Rectal smooth muscle tissue (tissue), 1 donor: Measurements from ENCODE around the gene TTYH1.

Experiments used
- H3K27ac ChIP-seq: one replicate; pipeline ENCODE4 v1.7.0; 2013; ENCODE audit warnings: low read depth, low read length, inconsistent platforms
- H3K27me3 ChIP-seq: one replicate; pipeline ENCODE4 v1.7.0; 2013; ENCODE audit warnings: low read length; ENCODE audit not compliant: control insufficient read depth, insufficient read depth
- H3K36me3 ChIP-seq: one replicate; pipeline ENCODE4 v1.7.0; 2013; ENCODE audit warnings: low read length; ENCODE audit not compliant: control insufficient read depth, insufficient read depth
- H3K4me1 ChIP-seq: one replicate; pipeline ENCODE4 v1.7.0; 2013; ENCODE audit warnings: low read length; ENCODE audit not compliant: control insufficient read depth, insufficient read depth
- H3K4me3 ChIP-seq: one replicate; pipeline ENCODE4 v1.7.0; 2013; ENCODE audit warnings: low read length
- H3K9ac ChIP-seq: one replicate; pipeline ENCODE4 v1.7.0; 2013; ENCODE audit warnings: low read length

Gene TTYH1

DNA sequence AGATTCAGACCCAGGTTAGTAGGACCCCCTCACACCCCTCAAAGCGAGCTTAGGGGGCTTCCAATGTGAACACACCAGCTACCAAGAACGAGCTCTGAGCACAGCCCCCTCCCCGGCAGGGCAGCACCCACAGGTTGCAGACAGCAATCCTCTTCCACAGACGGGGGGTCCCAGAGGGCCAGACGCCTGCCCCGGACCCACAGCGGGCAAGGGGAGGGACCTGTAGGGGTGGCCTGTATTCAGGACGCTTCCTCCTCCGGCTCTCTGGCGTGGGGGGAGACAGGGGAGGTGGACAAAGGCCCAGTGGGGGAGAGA, 4.8 kb downstream of the TTYH1 start:
- Histone ChIP-seq H3K27me3 (peaks cover 33% of the 10 kb centered on the region), H3K9ac (no peak overlapping the region), H3K36me3 (no peaks in the 10 kb centered on the region), H3K4me3 (no peak overlapping the region), H3K4me1 (no peaks in the 10 kb centered on the region), H3K27ac (no peak overlapping the region)

DNA sequence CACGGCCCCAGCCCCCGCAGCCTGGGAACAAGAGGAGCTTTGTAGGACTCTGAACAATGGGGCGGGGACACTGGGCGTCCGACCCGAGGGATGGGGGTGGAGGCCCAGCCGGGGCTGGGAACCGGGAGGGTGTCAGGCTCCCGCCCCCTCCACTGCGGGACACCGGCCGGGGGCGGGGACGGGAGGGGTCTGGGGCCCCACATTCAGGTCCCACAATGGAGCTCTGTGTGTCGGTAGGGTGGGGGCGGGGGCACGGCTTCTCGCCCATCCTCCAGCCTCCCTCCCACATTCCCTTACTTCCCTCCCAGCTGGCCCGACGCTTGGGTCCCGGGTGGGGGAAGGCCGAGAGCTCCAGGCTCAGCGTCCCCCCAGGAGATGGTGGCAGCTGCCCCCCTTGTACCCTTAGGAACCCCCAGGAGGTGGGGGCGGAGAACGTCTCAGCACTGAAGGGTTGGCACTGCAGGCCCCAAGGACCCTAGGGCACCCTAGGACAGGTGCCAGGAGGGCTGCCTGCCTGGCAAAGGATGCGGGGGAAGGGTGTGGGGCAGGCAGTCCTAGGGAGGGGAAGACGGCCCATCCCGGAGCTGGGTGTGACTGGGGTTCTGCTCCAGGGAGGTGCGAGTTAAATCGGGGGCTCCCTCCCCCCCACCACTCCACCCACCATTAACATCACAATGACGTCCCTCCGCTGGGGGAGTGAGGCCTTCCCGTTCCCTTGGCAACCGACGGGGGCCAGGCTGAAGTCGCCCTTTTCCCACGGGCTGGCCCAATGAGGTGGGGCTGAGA, 5.3 kb downstream of the TTYH1 start:
- Histone ChIP-seq H3K4me3 (no peak overlapping the region), H3K36me3 (no peaks in the 10 kb centered on the region), H3K4me1 (no peaks in the 10 kb centered on the region), H3K27ac (no peak overlapping the region), H3K27me3 (peaks cover 32% of the 10 kb centered on the region), H3K9ac (no peak overlapping the region)

DNA sequence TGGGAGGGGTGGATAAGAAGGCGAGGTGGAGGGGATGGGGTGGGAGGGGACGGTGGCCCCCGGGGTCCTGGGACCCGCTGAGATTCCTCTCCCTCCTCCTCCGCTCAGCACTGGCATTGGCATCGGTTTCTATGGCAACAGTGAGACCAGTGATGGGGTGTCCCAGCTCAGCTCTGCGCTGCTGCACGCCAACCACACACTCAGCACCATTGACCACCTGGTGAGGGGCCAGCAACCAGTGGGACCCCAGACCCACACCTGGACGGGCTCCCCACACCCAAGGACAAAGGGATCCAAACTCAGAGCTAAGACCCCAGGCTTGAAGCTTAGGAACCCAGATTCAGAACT, 5.9 kb downstream of the TTYH1 start:
- Histone ChIP-seq H3K36me3 (no peaks in the 10 kb centered on the region), H3K27me3 (peaks cover 27% of the 10 kb centered on the region), H3K9ac (no peak overlapping the region), H3K4me3 (no peak overlapping the region), H3K27ac (no peak overlapping the region), H3K4me1 (no peaks in the 10 kb centered on the region)

DNA sequence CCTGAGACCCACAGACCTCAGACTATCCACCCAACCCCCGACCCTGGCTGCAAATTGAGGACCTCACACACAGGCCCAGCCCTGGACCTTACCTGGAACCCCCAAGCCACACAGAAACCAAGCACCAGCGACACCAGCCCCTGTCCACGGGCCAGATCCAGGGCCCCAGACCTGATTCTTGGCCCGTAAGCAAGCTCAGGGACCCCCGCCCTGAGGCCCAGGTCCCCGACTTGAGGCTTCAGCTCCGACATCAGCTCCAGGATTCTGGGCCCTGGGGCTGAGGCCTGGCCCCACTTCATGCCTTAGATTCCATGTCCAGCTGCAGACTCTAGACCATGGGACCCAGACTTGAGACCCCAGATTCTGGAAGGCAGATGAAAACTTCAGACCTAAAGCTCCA, 6.3 kb downstream of the TTYH1 start:
- Histone ChIP-seq H3K4me1 (no peaks in the 10 kb centered on the region), H3K4me3 (no peak overlapping the region), H3K9ac (no peak overlapping the region), H3K27me3 (peaks cover 25% of the 10 kb centered on the region), H3K27ac (no peak overlapping the region), H3K36me3 (no peaks in the 10 kb centered on the region)

DNA sequence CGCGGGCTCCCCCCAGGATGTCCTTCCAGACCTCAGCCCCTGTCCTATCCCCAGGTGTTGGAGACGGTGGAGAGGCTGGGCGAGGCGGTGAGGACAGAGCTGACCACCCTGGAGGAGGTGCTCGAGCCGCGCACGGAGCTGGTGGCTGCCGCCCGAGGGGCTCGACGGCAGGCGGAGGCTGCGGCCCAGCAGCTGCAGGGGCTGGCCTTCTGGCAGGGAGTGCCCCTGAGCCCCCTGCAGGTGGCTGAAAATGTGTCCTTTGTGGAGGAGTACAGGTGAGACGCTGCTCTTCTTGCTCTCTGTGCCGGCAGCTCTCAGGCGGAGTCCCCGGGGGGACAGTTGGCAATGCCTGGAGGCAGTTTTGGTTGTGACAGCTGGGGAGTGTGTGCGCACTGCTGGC, 6.9 kb downstream of the TTYH1 start:
- no peaks in the 10 kb centered on the region for H3K4me1 ChIP-seq
- H3K27me3 ChIP-seq = peaks cover 22% of the 10 kb centered on the region
- no peak overlapping the region for H3K9ac ChIP-seq
- H3K27ac ChIP-seq = no peak overlapping the region
- no peaks in the 10 kb centered on the region for H3K36me3 ChIP-seq
- no peak overlapping the region for H3K4me3 ChIP-seq

DNA sequence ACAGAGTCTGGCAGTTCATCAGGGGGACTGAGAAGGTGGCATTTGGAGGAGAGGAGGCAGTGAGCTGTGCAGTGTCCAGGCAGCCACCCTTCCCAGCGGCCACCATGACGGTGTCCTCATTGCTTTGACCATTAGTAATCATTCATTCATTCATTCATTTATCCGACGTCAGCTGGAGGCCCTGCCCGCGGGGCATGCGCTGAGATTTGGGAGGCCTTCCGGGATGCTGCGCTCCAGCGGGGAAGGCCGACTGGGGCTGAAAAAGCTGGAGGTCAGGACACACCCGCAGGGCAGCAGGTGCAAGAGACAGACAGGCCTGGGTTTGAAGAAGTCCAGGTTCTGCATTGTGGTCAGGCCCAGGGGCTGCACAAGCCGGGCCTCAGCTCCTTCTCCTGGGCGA, 8.9 kb downstream of the TTYH1 start:
- Histone ChIP-seq H3K4me3 (no peak overlapping the region), H3K9ac (no peak overlapping the region), H3K4me1 (no peaks in the 10 kb centered on the region), H3K36me3 (no peaks in the 10 kb centered on the region), H3K27ac (no peak overlapping the region), H3K27me3 (peaks cover 20% of the 10 kb centered on the region)

DNA sequence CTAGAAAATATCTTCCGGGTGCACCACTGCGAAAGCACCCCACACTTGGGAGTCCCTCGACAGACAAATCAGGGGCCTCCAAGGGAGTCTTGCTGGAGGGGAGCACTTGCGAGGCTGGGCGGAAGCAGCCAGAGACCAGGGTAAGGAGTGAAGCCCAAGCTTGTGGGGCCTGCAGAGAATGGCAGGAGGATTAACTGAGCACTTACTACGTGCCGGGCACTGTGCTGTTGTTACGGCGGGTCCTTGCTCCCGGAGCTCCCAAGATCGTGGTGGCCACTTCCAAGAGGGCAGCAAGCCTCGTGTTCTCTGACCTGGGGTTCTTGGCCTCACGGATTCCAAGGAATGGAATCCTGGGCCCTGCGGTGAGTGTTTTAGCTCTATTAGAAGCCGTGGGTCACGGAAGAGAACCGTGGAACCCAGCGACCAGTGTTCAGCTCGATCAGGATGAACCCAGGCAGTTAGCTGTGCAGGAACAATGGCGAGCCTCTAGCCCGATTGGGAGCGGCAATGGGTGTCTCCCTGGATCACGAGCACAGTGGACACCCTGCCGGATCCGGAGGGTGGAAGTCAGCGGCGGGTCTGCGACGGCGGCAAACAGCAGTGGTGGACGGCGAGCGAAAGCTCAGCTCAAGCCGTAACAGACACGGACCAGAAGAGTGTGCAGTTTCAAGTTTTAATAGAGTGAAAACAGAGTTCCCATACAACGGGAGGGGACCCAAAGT, 9.6 kb downstream of the TTYH1 start:
- Histone ChIP-seq H3K9ac (no peak overlapping the region), H3K36me3 (no peaks in the 10 kb centered on the region), H3K27ac (no peak overlapping the region), H3K27me3 (peaks cover 22% of the 10 kb centered on the region), H3K4me1 (no peaks in the 10 kb centered on the region), H3K4me3 (no peak overlapping the region)

DNA sequence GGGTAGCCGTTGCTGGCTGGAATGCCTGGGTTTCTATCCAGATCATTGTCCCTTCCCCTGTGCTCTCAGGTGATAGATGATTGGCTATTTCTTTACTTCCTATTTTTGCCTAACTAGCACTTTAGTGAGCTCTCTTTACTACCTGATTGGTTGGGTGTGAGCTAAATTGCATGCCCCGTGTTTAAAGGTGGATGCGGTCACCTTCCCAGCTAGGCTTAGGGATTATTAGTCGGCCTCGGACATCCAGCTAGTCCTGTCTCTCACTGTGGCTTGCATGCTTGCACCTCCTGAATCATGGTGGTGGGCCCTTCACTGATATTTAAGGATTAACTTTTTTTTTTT, 10.1 kb downstream of the TTYH1 start:
- Histone ChIP-seq H3K4me3 (no peak overlapping the region), H3K36me3 (no peaks in the 10 kb centered on the region), H3K27ac (no peak overlapping the region), H3K4me1 (no peaks in the 10 kb centered on the region), H3K9ac (no peak overlapping the region), H3K27me3 (peaks cover 27% of the 10 kb centered on the region)

DNA sequence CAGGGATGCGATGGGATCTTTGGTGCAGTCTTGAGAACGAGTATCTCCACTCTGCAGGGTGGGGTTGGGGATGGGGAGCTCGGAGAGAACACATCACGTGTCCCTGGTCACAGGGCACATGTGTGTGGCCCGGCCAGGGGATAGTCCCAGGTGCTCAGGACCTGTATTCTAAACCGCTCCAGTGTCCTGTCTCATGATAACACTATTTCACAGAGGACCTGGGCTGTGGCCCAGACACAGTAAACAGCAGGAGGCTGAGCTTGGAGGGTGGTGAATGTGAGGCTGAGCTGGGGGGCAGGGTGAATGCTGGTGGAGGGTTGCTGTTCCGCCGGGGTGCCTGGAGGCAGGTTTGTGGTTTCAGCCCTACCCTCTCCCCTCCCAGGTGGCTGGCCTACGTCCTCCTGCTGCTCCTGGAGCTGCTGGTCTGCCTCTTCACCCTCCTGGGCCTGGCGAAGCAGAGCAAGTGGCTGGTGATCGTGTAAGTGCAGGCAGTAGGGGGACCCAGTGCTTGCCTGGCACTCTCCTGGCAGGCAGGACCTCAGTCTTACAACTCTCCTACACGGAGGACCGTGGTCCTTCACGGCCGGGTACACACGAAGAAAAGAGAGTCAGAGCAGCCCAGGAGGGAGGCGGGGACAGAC, 11.1 kb downstream of the TTYH1 start:
- Histone ChIP-seq H3K4me1 (no peaks in the 10 kb centered on the region), H3K9ac (no peak overlapping the region), H3K27me3 (peaks cover 24% of the 10 kb centered on the region), H3K27ac (no peak overlapping the region), H3K36me3 (no peaks in the 10 kb centered on the region), H3K4me3 (no peak overlapping the region)

DNA sequence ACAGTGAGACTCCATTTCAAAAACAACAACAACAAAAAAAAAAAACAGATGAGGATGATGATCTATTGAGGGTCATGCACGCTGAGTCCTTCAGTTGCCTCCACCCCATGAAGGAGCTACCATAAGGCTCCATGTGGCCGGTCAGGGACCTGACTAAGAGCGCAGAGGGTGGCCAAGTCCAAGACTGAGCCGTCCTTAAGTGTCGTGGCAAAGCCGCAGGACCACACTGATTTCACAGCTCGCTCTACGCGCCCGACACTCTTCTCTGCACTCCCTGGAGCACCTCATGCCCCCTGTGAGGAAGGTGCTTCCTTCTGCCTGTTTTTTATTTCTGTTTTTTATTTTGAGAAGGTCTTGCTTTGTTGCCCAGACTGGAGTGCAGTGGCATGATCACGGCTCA, 12.3 kb downstream of the TTYH1 start:
- no peak overlapping the region for H3K27ac ChIP-seq
- no peak overlapping the region for H3K4me3 ChIP-seq
- H3K36me3 ChIP-seq = no peaks in the 10 kb centered on the region
- H3K4me1 ChIP-seq = no peaks in the 10 kb centered on the region
- H3K9ac ChIP-seq = no peak overlapping the region
- H3K27me3 ChIP-seq = peaks cover 24% of the 10 kb centered on the region

DNA sequence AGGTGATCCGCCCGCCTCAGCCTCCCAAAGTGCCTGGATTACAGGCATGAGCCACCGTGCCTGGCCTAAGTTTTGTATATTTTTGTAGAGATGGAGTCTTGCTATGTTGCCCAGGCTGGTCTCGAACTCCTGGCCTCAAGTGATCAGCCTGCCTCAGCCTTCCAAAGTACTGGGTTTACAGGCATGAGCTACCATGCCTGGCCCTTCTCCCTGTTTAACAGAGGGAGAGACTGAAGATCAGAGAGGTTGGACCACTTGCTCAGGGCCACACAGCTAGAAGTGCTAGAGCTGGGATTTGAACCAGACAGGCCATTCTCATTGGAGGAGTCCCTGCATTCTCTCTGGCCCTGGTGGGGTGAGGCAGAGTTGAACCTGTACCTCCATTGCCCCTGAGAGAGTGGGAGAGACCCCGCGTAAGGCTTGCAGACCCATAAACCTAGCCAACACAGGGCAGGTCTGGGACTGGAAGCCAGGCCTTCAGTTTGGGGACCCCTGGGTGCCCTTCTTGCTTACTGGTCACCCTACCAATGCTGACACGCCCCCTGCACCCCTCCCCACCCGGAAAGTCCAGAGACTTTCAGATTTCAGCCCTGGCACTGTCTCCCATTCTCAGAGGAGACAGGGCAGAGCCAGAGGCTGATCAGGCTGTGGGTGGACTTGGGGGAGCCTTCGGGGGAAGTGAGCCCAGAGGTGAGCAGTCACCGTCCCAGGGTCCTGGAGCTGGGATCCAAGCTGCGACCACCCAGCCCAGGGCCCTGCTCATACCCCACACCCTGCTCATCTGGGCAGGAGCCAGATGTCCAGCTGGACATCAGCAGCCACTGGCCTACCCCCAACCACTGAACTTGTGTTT, 13.3 kb downstream of the TTYH1 start:
- Histone ChIP-seq H3K4me1 (no peaks in the 10 kb centered on the region), H3K9ac (no peak overlapping the region), H3K36me3 (no peaks in the 10 kb centered on the region), H3K27me3 (peaks cover 24% of the 10 kb centered on the region), H3K27ac (no peak overlapping the region), H3K4me3 (no peak overlapping the region)

DNA sequence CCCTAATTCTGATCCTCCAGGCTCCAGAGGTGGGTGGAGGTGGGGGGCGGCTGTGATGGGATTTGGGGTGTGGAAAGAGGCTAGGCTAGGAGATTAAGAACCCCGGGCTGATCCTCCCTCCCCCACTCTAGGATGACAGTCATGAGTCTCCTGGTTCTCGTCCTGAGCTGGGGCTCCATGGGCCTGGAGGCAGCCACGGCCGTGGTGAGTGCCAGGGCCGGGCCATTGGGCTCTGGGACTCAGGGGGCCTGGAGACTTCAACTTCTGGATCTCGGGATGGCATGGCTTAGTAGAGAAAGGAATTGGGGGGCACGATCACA, 13.9 kb downstream of the TTYH1 start:
- no peak overlapping the region for H3K9ac ChIP-seq
- no peak overlapping the region for H3K27ac ChIP-seq
- no peak overlapping the region for H3K4me3 ChIP-seq
- no peaks in the 10 kb centered on the region for H3K4me1 ChIP-seq
- H3K27me3 ChIP-seq = peaks cover 24% of the 10 kb centered on the region
- no peaks in the 10 kb centered on the region for H3K36me3 ChIP-seq
